SK-N-SH (cell line): ENCODE results near the gene SHB. TPM values are rescaled to one million over a fixed set of nuclear protein-coding genes. Genes with fewer than 3 reads are reported as not detected.
A peak's percentile ranks its signal among the peaks of the same experiment; 100 is the strongest.

Experiments
- CTCF ChIA-PET: fragments of 300-600, 350-600 bp; formaldehyde crosslinking; extraction: SDS; loops from one replicate; lab custom pipeline; 2021; lab: Yijun Ruan, JAX
- POLR2A ChIA-PET: fragments of 350-600 bp; sonication (Branson Sonifier 250); formaldehyde crosslinking; extraction: SDS; loops from one replicate; lab custom pipeline; 2020; ENCODE audit warnings: antibody characterized with exemption, inconsistent platforms; lab: Yijun Ruan, JAX
- DNase-seq: peaks from one replicate; pipeline ENCODE4 v3.0.0; 2012
- H2AFZ ChIP-seq: fragments of 200-600 bp; sonication (generic); 2 replicates; pipeline ENCODE4 v1.8.1; 2016; ENCODE audit warnings: antibody characterized with exemption, mild to moderate bottlenecking, low read depth
- H3F3A ChIP-seq: fragments of 200-600 bp; sonication (generic); replicated peaks from 2 replicates; pipeline ENCODE3; 2016; ENCODE audit warnings: antibody characterized with exemption, mild to moderate bottlenecking; ENCODE audit not compliant: insufficient read depth
- H3K27ac ChIP-seq, 2 experiments: fragments of 200-500 bp in 1 of 2; fragments of 200-600 bp in 1 of 2; sonication (Bioruptor generic) in 1 of 2; sonication (generic), shearing (Covaris generic) in 1 of 2; 2 replicates each; pipeline versions ENCODE4 v1.5.1 to v1.6.1; 2014 to 2016; ENCODE audit warnings: low read depth in 2 of 2, inconsistent platforms in 1 of 2, low read length in 1 of 2, mild to moderate bottlenecking in 1 of 2, mixed read lengths in 1 of 2
- H3K27me3 ChIP-seq: fragments of 200-600 bp; sonication (generic), shearing (Covaris generic); 2 replicates; pipeline ENCODE4 v1.6.1; 2016; ENCODE audit warnings: mixed run types; ENCODE audit not compliant: insufficient read depth
- H3K36me3 ChIP-seq, 2 experiments: fragments of 200-500 bp in 1 of 2; fragments of 200-600 bp in 1 of 2; sonication (Bioruptor generic) in 1 of 2; sonication (generic) in 1 of 2; replicated peaks in 1 of 2; 2 replicates each; pipeline versions ENCODE3 to v1.5.1; 2014 to 2016; ENCODE audit warnings: low read length in 1 of 2, mild to moderate bottlenecking in 1 of 2; ENCODE audit not compliant: insufficient read depth in 2 of 2, control insufficient read depth in 1 of 2
- H3K4me1 ChIP-seq, 2 experiments: fragments of 200-500 bp in 1 of 2; fragments of 200-600 bp in 1 of 2; sonication (Bioruptor generic) in 1 of 2; sonication (generic), shearing (Covaris generic) in 1 of 2; 2 replicates each; pipeline versions ENCODE4 v1.5.1 to v1.6.1; 2014 to 2016; ENCODE audit warnings: low read depth in 1 of 2, low read length in 1 of 2, mixed run types in 1 of 2; ENCODE audit not compliant: insufficient read depth in 2 of 2, control insufficient read depth in 1 of 2
- H3K4me2 ChIP-seq: fragments of 200-600 bp; sonication (generic), shearing (Covaris generic); 2 replicates; pipeline ENCODE4 v1.6.1; 2017; ENCODE audit warnings: mixed run types
- H3K4me3 ChIP-seq, 2 experiments: fragments of 200-500 bp in 1 of 2; fragments of 200-600 bp in 1 of 2; sonication (Bioruptor generic) in 1 of 2; sonication (generic), shearing (Covaris generic) in 1 of 2; 2 replicates each; pipeline versions ENCODE4 v1.5.1 to v1.8.1; 2014 to 2016; ENCODE audit warnings: low read depth in 2 of 2, inconsistent platforms in 1 of 2, low read length in 1 of 2, mild to moderate bottlenecking in 1 of 2, mixed read lengths in 1 of 2, moderate library complexity in 1 of 2
- H3K79me2 ChIP-seq: fragments of 200-600 bp; sonication (generic); 2 replicates; pipeline ENCODE4 v1.8.1; 2017; ENCODE audit warnings: mild to moderate bottlenecking; ENCODE audit not compliant: insufficient read depth
- H3K9ac ChIP-seq: fragments of 200-600 bp; sonication (generic); 2 replicates; pipeline ENCODE4 v1.6.1; 2017; ENCODE audit warnings: mixed run types
- H3K9me2 ChIP-seq: fragments of 200-600 bp; sonication (generic); 2 replicates; pipeline ENCODE4 v1.6.1; 2017; ENCODE audit warnings: mixed run types
- H3K9me3 ChIP-seq: fragments of 200-600 bp; sonication (generic); 2 replicates; pipeline ENCODE4 v1.6.1; 2017; ENCODE audit warnings: mixed run types, mild to moderate bottlenecking, moderate library complexity
- H4K20me1 ChIP-seq: fragments of 200-600 bp; sonication (generic); 2 replicates; pipeline ENCODE4 v1.6.1; 2017; ENCODE audit warnings: mild to moderate bottlenecking, mixed run types; ENCODE audit not compliant: insufficient read depth
- CHD2 ChIP-seq: fragments of 150-350 bp; IDR thresholded peaks from 2 replicates; pipeline ENCODE4 v1.6.1; 2018; ENCODE audit warnings: low read length; ENCODE audit not compliant: partially characterized antibody
- ELF1 ChIP-seq: IDR thresholded peaks from 2 replicates; pipeline ENCODE4 v1.4.0; 2012
- EZH2phosphoT487 ChIP-seq: fragments of 200-600 bp; sonication (generic); IDR thresholded peaks from 2 replicates; pipeline ENCODE4 v1.6.1; 2017; ENCODE audit warnings: low read depth, mixed run types, mild to moderate bottlenecking, antibody characterized with exemption, moderate library complexity, borderline replicate concordance
- FOSL2 ChIP-seq: IDR thresholded peaks from 2 replicates; pipeline ENCODE4 v1.4.0; 2012; ENCODE audit warnings: low read depth, mild to moderate bottlenecking, moderate library complexity, borderline replicate concordance
- FOXM1 ChIP-seq: IDR thresholded peaks from 2 replicates; pipeline ENCODE4 v1.4.0; 2012; ENCODE audit warnings: low read depth, mild to moderate bottlenecking
- IRF3 ChIP-seq: fragments of 150-350 bp; IDR thresholded peaks from 2 replicates; pipeline ENCODE4 v1.6.1; 2016; ENCODE audit warnings: mild to moderate bottlenecking, low read depth, low read length
- JUND ChIP-seq: IDR thresholded peaks from 2 replicates; pipeline ENCODE4 v1.4.0; 2012
- MEF2A ChIP-seq: IDR thresholded peaks from 2 replicates; pipeline ENCODE4 v1.4.0; 2012; ENCODE audit warnings: low read depth, borderline replicate concordance
- MXI1 ChIP-seq: IDR thresholded peaks from 2 replicates; pipeline ENCODE4 v1.6.1; 2012; ENCODE audit warnings: mild to moderate bottlenecking, low read depth, low read length, improper control_type of control experiment
- NFIC ChIP-seq: IDR thresholded peaks from 2 replicates; pipeline ENCODE4 v1.4.0; 2012; ENCODE audit warnings: borderline replicate concordance
- NRF1 ChIP-seq: IDR thresholded peaks from 2 replicates; pipeline ENCODE4 v1.6.1; 2012; ENCODE audit warnings: low read depth, mild to moderate bottlenecking, low read length
- PBX3 ChIP-seq: IDR thresholded peaks from 2 replicates; pipeline ENCODE4; 2012
- RCOR1 ChIP-seq: fragments of 150-350 bp; IDR thresholded peaks from 2 replicates; pipeline ENCODE4 v1.6.1; 2017; ENCODE audit warnings: antibody characterized with exemption, low read length
- REST ChIP-seq: IDR thresholded peaks from 2 replicates; pipeline ENCODE4 v1.6.1; 2012; ENCODE audit warnings: mild to moderate bottlenecking, low read depth, low read length, moderate library complexity
- RFX5 ChIP-seq: IDR thresholded peaks from 2 replicates; pipeline ENCODE4 v1.6.1; 2012; ENCODE audit warnings: mild to moderate bottlenecking, improper control_type of control experiment, low read length
- SMC3 ChIP-seq: IDR thresholded peaks from 2 replicates; pipeline ENCODE4 v1.6.1; 2012; ENCODE audit warnings: low read depth, low read length, improper control_type of control experiment
- TAF1 ChIP-seq: IDR thresholded peaks from 2 replicates; pipeline ENCODE4 v1.6.1; 2012; ENCODE audit warnings: low read depth, mild to moderate bottlenecking, low read length, moderate library complexity, borderline replicate concordance
- TCF12 ChIP-seq: IDR thresholded peaks from 2 replicates; pipeline ENCODE4 v1.4.0; 2012
- TEAD4 ChIP-seq: IDR thresholded peaks from 2 replicates; pipeline ENCODE4 v1.4.0; 2012; ENCODE audit warnings: mild to moderate bottlenecking, borderline replicate concordance; ENCODE audit not compliant: insufficient read depth
- WGBS: methylation state at CpG from one replicate; pipeline ENCODE4 v1.1.6; 2017; ENCODE audit warnings: low lambda C conversion rate; 5-methylcytosine and 5-hydroxymethylcytosine counted together
- polyA plus RNA-seq, 3 experiments: library from polyadenylated mRNA; depleted of rRNA; stranded (reverse); fragments of >200 nt; gene quantifications; 2 replicates each; pipeline ENCODE4 v1.2.3, GENCODE V29; 2012
- TF ChIP-seq, protein P1 (sequence below): fragments of 200-600 bp; sonication (generic); IDR thresholded peaks from 2 replicates; pipeline ENCODE4 v1.6.1; 2017; ENCODE audit warnings: antibody characterized with exemption, mild to moderate bottlenecking, moderate library complexity
- TF ChIP-seq, protein P2 (sequence below): IDR thresholded peaks from 2 replicates; pipeline ENCODE4 v1.4.0; 2012; ENCODE audit warnings: low read depth, borderline replicate concordance

Gene SHB
- polyA plus RNA-seq, 1 of the 3 experiments (the other 2 are of a cell fraction) = 26.0 TPM

- no peak for TF ChIP-seq SMC3
- TF ChIP-seq EZH2phosphoT487 = no peak
These were observed 124.8 kb downstream of the SHB start (continued) for GRCh38 chr9:37944266-37944650.

DNA sequence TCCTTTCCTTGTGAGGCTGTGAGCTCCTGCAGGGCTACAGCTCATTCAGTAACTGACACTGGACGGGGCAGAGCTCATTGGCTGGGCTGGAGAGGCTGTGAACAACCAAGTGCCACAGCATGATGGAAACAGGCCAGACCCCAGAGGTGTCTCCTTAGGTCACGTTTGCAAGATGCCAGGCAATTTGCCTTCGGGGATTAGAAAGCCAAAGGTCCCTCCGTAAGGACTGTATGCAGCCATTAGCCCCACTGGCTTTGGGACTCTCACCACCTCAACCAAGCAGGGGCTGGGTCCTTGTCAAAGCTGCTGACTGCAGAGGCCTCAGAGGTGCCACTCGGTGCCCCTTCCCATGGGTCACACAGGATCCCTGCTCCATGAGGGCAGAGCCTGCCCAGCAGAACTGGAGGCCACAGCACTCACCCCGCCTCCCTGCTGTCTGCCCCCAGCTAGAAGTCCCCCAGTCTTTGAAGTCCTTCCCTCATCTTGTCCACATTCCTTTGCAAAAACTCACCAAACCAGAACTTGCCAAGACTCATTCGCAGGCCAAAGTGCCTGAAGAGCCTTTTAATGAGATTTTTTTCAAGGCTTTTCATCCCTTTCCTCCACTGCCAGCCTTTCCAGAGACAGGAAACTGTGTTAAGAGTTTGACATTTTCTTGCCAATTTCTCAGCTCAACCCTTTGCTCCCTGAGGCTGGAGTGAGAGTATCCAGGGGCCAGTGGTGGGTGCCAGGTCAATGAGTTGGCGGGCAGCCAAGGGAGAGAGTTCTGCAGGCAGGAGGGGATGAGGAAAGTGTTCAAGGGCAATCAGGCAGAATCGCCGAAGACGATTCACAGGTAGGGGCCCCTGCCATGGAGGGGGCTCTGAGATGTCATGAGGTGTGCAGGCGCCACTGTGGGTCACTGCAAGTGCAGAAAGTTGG lies 125.4 kb downstream of the SHB start:
- H3K79me2 ChIP-seq = peaks cover 65% of the 10 kb centered on the region; the same call in 1 of the 2 replicates
- ChIA-PET POLR2A (no interaction called here), CTCF (interaction anchor here (1.2 kb wide), 1 partner anchor 45 kb away, joined by 3 read pairs; no protein-coding TSS in a partner anchor)
- H3K4me3 ChIP-seq = peak overlapping the region in 1 of 2 experiments; percentile 16; a peak in 1 of 4 replicates
- peaks cover 54 to 83% of the 10 kb centered on the region in 2 experiments for H3K4me1 ChIP-seq
- no peaks in the 10 kb centered on the region for H3K27me3 ChIP-seq
- DNase-seq = no peak
- 40% methylated on average over 12 of the region's 12 CpGs for WGBS
- H3K9ac ChIP-seq = peak overlapping the region; percentile 32; the same call in 1 of the 2 replicates
- no peaks in the 10 kb centered on the region for H4K20me1 ChIP-seq
- peaks cover 15 to 41% of the 10 kb centered on the region in 2 experiments for H3K36me3 ChIP-seq
- H3K9me3 ChIP-seq = no peaks in the 10 kb centered on the region
- H3K4me2 ChIP-seq = peak overlapping the region; percentile 67
- H3K27ac ChIP-seq = peak overlapping the region; percentile 88 to 100
- no peak overlapping the region for H2AFZ ChIP-seq
- H3F3A ChIP-seq = peaks cover 55% of the 10 kb centered on the region
- no peaks in the 10 kb centered on the region for H3K9me2 ChIP-seq
- TF ChIP-seq EZH2phosphoT487 (no peak), CHD2 (no peak), REST (no peak), MXI1 (no peak), JUND (peak; percentile 85), MEF2A (peak; percentile 15; the same call in 1 of the 2 replicates), SMC3 (no peak), FOSL2 (peak; percentile 72), RCOR1 (no peak), FOXM1 (peak; percentile 72), PBX3 (peak; percentile 77; the same call in 1 of the 2 replicates), TEAD4 (peak; percentile 84), RFX5 (no peak), TAF1 (0 out of 2 replicates have a peak, but pooled peaks have one; percentile 23), TCF12 (peak; percentile 93), IRF3 (no peak), NRF1 (no peak), ELF1 (no peak), NFIC (peak; percentile 98)
- TF ChIP-seq, protein P1, sequence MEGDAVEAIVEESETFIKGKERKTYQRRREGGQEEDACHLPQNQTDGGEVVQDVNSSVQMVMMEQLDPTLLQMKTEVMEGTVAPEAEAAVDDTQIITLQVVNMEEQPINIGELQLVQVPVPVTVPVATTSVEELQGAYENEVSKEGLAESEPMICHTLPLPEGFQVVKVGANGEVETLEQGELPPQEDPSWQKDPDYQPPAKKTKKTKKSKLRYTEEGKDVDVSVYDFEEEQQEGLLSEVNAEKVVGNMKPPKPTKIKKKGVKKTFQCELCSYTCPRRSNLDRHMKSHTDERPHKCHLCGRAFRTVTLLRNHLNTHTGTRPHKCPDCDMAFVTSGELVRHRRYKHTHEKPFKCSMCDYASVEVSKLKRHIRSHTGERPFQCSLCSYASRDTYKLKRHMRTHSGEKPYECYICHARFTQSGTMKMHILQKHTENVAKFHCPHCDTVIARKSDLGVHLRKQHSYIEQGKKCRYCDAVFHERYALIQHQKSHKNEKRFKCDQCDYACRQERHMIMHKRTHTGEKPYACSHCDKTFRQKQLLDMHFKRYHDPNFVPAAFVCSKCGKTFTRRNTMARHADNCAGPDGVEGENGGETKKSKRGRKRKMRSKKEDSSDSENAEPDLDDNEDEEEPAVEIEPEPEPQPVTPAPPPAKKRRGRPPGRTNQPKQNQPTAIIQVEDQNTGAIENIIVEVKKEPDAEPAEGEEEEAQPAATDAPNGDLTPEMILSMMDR = no peak
- TF ChIP-seq, protein P2, sequence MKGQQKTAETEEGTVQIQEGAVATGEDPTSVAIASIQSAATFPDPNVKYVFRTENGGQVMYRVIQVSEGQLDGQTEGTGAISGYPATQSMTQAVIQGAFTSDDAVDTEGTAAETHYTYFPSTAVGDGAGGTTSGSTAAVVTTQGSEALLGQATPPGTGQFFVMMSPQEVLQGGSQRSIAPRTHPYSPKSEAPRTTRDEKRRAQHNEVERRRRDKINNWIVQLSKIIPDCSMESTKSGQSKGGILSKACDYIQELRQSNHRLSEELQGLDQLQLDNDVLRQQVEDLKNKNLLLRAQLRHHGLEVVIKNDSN = 0 out of 2 replicates have a peak, but pooled peaks have one; percentile 17
